H1 (cell line): Measurements from ENCODE around the gene CCBE1. TPM values are rescaled to one million over a fixed set of nuclear protein-coding genes. Genes with fewer than 3 reads are reported as not detected.

Experiments
- CTCF ChIA-PET: fragments of 300-600 bp; sonication (Branson Sonifier 250); formaldehyde crosslinking; loops from one replicate; lab custom pipeline; 2021; ENCODE audit not compliant: partially characterized antibody; lab: Charles Lee
- POLR2A ChIA-PET: fragments of 300-600 bp; sonication (Branson Sonifier 250); formaldehyde crosslinking; loops from one replicate; lab custom pipeline; 2021; ENCODE audit warnings: inconsistent platforms; ENCODE audit not compliant: partially characterized antibody; lab: Charles Lee
- DNase-seq, 2 experiments: peaks; one replicate each; pipeline versions ENCODE4 v3.0.0 to v3.0.0-alpha.2; 2010 to 2022; ENCODE audit warnings: low spot score in 2 of 2, low read depth in 1 of 2, mixed read lengths in 1 of 2
- FAIRE-seq: peaks from 2 replicates; lab custom pipeline; 2011; peaks lifted over from hg19 to GRCh38; lab: Jason Lieb, UNC
- H2AFZ ChIP-seq: 2 replicates; pipeline ENCODE4 v1.8.1; 2012; ENCODE audit warnings: low read length, inconsistent platforms
- H2AK5ac ChIP-seq: 2 replicates; pipeline ENCODE4 v1.6.1; 2013; ENCODE audit warnings: low read depth, low read length
- H2BK120ac ChIP-seq: replicated peaks from 2 replicates; pipeline ENCODE3; 2013; ENCODE audit warnings: low read depth, low read length, inconsistent platforms
- H2BK12ac ChIP-seq: 2 replicates; pipeline ENCODE4 v1.6.1; 2013; ENCODE audit warnings: low read depth, low read length
- H2BK15ac ChIP-seq: 2 replicates; pipeline ENCODE4 v1.6.1; 2013; ENCODE audit warnings: low read length
- H2BK20ac ChIP-seq: 2 replicates; pipeline ENCODE4 v1.6.1; 2013; ENCODE audit warnings: low read length
- H2BK5ac ChIP-seq: 2 replicates; pipeline ENCODE4 v1.6.1; 2013; ENCODE audit warnings: low read depth, low read length
- H3K14ac ChIP-seq: 2 replicates; pipeline ENCODE4 v1.6.1; 2013; ENCODE audit warnings: inconsistent platforms; ENCODE audit not compliant: insufficient read length
- H3K18ac ChIP-seq: 2 replicates; pipeline ENCODE4 v1.6.1; 2013; ENCODE audit warnings: low read length; ENCODE audit errors: extremely low read depth
- H3K23ac ChIP-seq: 2 replicates; pipeline ENCODE4 v1.6.1; 2013; ENCODE audit warnings: inconsistent platforms; ENCODE audit not compliant: insufficient read length
- H3K23me2 ChIP-seq: 2 replicates; pipeline ENCODE4 v1.6.1; 2013; ENCODE audit warnings: low read depth, low read length
- H3K27ac ChIP-seq: 2 replicates; pipeline ENCODE4 v1.6.1; 2011; ENCODE audit warnings: low read depth, low read length, inconsistent platforms
- H3K27me3 ChIP-seq, 4 experiments: replicated peaks in 1 of 4; 1 replicate in 1 of 4; 2 replicates in 3 of 4; pipeline versions ENCODE4 v1.6.1 to v1.8.1; 2011 to 2013; ENCODE audit warnings: low read length in 3 of 4, mild to moderate bottlenecking in 3 of 4, inconsistent platforms in 2 of 4, mixed read lengths in 2 of 4, moderate library complexity in 1 of 4; ENCODE audit not compliant: control insufficient read depth in 3 of 4, insufficient read depth in 3 of 4; ENCODE audit errors: extremely low read depth in 1 of 4
- H3K36me3 ChIP-seq, 4 experiments: 2 replicates each; pipeline versions ENCODE4 v1.6.1 to v1.8.1; 2011 to 2013; ENCODE audit warnings: mild to moderate bottlenecking in 4 of 4, low read length in 3 of 4, moderate library complexity in 2 of 4, control low read depth in 1 of 4, inconsistent platforms in 1 of 4; ENCODE audit not compliant: insufficient read depth in 4 of 4, control insufficient read depth in 2 of 4
- H3K4ac ChIP-seq: replicated peaks from 2 replicates; pipeline ENCODE3; 2013; ENCODE audit warnings: low read length, low read depth, mixed read lengths, inconsistent platforms; ENCODE audit not compliant: insufficient read length
- H3K4me1 ChIP-seq, 4 experiments: replicated peaks in 1 of 4; 1 replicate in 1 of 4; 2 replicates in 3 of 4; pipeline versions ENCODE4 v1.6.1 to v1.8.1; 2011 to 2013; ENCODE audit warnings: low read length in 3 of 4, inconsistent platforms in 2 of 4, mixed read lengths in 1 of 4; ENCODE audit not compliant: insufficient read depth in 4 of 4, control insufficient read depth in 3 of 4
- H3K4me2 ChIP-seq, 2 experiments: 2 replicates each; pipeline versions ENCODE4 v1.6.1 to v1.8.1; 2011 to 2013; ENCODE audit warnings: low read depth in 2 of 2, low read length in 2 of 2, control low read depth in 1 of 2, inconsistent platforms in 1 of 2, mild to moderate bottlenecking in 1 of 2; ENCODE audit not compliant: insufficient read depth in 1 of 2
- H3K4me3 ChIP-seq, 4 experiments: fragments of 200-600, 300-600 bp in 1 of 4; sonication (generic), shearing (Covaris generic), sonication (Bioruptor Twin) in 1 of 4; 2 replicates each; pipeline versions ENCODE4 v1.5.1 to v1.8.1; 2011 to 2016; ENCODE audit warnings: low read length in 4 of 4, low read depth in 3 of 4, control low read depth in 2 of 4, inconsistent platforms in 2 of 4, mild to moderate bottlenecking in 2 of 4, mixed read lengths in 1 of 4, moderate library complexity in 1 of 4; ENCODE audit not compliant: insufficient read depth in 2 of 4; ENCODE audit errors: extremely low read depth in 1 of 4
- H3K56ac ChIP-seq: replicated peaks from 2 replicates; pipeline ENCODE3; 2013; ENCODE audit warnings: low read depth, mild to moderate bottlenecking, mixed read lengths, low read length, inconsistent platforms; ENCODE audit not compliant: insufficient read length
- H3K79me1 ChIP-seq: 2 replicates; pipeline ENCODE4 v1.6.1; 2013; ENCODE audit warnings: low read depth, low read length, control low read depth
- H3K79me2 ChIP-seq, 2 experiments: 2 replicates each; pipeline versions ENCODE4 v1.6.1 to v1.8.1; 2012 to 2013; ENCODE audit warnings: low read length in 2 of 2, mild to moderate bottlenecking in 2 of 2, inconsistent platforms in 1 of 2; ENCODE audit not compliant: insufficient read depth in 2 of 2, control insufficient read depth in 1 of 2
- H3K9ac ChIP-seq, 4 experiments: replicated peaks in 1 of 4; 1 replicate in 1 of 4; 2 replicates in 3 of 4; pipeline versions ENCODE4 v1.6.1 to v1.8.1; 2011 to 2013; ENCODE audit warnings: low read depth in 3 of 4, low read length in 3 of 4, control low read depth in 2 of 4, mild to moderate bottlenecking in 2 of 4, moderate library complexity in 2 of 4, inconsistent platforms in 1 of 4; ENCODE audit errors: extremely low read depth in 1 of 4
- H3K9me3 ChIP-seq, 2 experiments: 2 replicates each; pipeline versions ENCODE4 v1.6.1 to v1.8.1; 2012 to 2013; ENCODE audit warnings: mild to moderate bottlenecking in 2 of 2, moderate library complexity in 2 of 2, control low read depth in 1 of 2, inconsistent platforms in 1 of 2, low read depth in 1 of 2, low read length in 1 of 2, mixed read lengths in 1 of 2; ENCODE audit not compliant: insufficient read depth in 2 of 2
- H4K20me1 ChIP-seq, 2 experiments: replicated peaks in 1 of 2; 2 replicates each; pipeline versions ENCODE3 to v1.8.1; 2011 to 2013; ENCODE audit warnings: inconsistent platforms in 2 of 2, low read length in 2 of 2, mild to moderate bottlenecking in 1 of 2; ENCODE audit not compliant: insufficient read depth in 2 of 2, control insufficient read depth in 1 of 2
- H4K5ac ChIP-seq: 2 replicates; pipeline ENCODE4 v1.6.1; 2013; ENCODE audit warnings: low read length, low read depth, mixed read lengths, inconsistent platforms; ENCODE audit not compliant: insufficient read length
- H4K8ac ChIP-seq: 2 replicates; pipeline ENCODE4 v1.8.0; 2013; ENCODE audit warnings: mild to moderate bottlenecking, moderate library complexity, low read length, inconsistent platforms; ENCODE audit not compliant: insufficient read depth; ENCODE audit errors: extremely low read depth
- H4K91ac ChIP-seq: replicated peaks from 2 replicates; pipeline ENCODE3; 2013; ENCODE audit warnings: low read length, mixed read lengths, inconsistent platforms; ENCODE audit not compliant: insufficient read length
- BACH1 ChIP-seq: IDR thresholded peaks from 2 replicates; pipeline ENCODE4 v1.6.1; 2012; ENCODE audit warnings: low read length, improper control_type of control experiment
- EGR1 ChIP-seq: IDR thresholded peaks from 2 replicates; pipeline ENCODE4 v1.6.1; 2011; ENCODE audit warnings: low read depth, low read length, borderline replicate concordance
- GTF2F1 ChIP-seq: IDR thresholded peaks from 2 replicates; pipeline ENCODE4 v1.6.1; 2012; ENCODE audit warnings: low read depth, low read length, improper control_type of control experiment, borderline replicate concordance
- KDM4A ChIP-seq: IDR thresholded peaks from one replicate; pipeline ENCODE4 v1.7.1; 2012; ENCODE audit warnings: low read depth, mild to moderate bottlenecking, moderate library complexity, low read length, inconsistent platforms; ENCODE audit not compliant: severe bottlenecking
- POLR2A ChIP-seq, 2 experiments: IDR thresholded peaks; 1 replicate in 1 of 2; 2 replicates in 1 of 2; pipeline ENCODE4 v1.6.1; 2011; ENCODE audit warnings: low read depth in 2 of 2, low read length in 2 of 2, mild to moderate bottlenecking in 2 of 2; ENCODE audit errors: control extremely low read depth in 1 of 2
- POU5F1 ChIP-seq: IDR thresholded peaks from 2 replicates; pipeline ENCODE4 v1.6.1; 2011; ENCODE audit warnings: low read depth, mild to moderate bottlenecking, low read length, moderate library complexity
- RFX5 ChIP-seq: IDR thresholded peaks from 2 replicates; pipeline ENCODE4 v1.6.1; 2011; ENCODE audit warnings: low read depth, low read length, improper control_type of control experiment, borderline replicate concordance
- SP1 ChIP-seq: IDR thresholded peaks from 2 replicates; pipeline ENCODE4 v1.6.1; 2011; ENCODE audit warnings: low read depth, low read length
- ZNF274 ChIP-seq: IDR thresholded peaks from 2 replicates; pipeline ENCODE4 v1.7.0; 2012; ENCODE audit warnings: low read length, borderline replicate concordance; ENCODE audit errors: extremely low read depth
- WGBS, 2 experiments: shearing (Covaris generic) in 1 of 2; methylation state at CpG; one replicate each; pipeline versions ENCODE4 v1.1.6 to v1.1.7; 2013 to 2015; ENCODE audit warnings: low lambda C conversion rate in 2 of 2, mixed read lengths in 2 of 2, inconsistent platforms in 1 of 2, low coverage in 1 of 2, missing lambda C conversion rate in 1 of 2; ENCODE audit not compliant: insufficient replicate concordance in 2 of 2, insufficient coverage in 1 of 2, insufficient read length in 1 of 2; ENCODE audit errors: extremely low coverage in 1 of 2, missing lambda C conversion rate in 1 of 2; 5-methylcytosine and 5-hydroxymethylcytosine counted together
- polyA plus RNA-seq, 7 experiments: library from polyadenylated mRNA; depleted of rRNA in 3 of 7; stranded (reverse) in 5 of 7; unstranded in 2 of 7; fragments of >200 nt in 5 of 7; fragments of 200-250 nt in 2 of 7; gene quantifications; 1 replicate in 5 of 7; 2 replicates in 1 of 7; 4 replicates in 1 of 7; pipeline versions ENCODE4 v1.2.1 to v1.2.3, GENCODE V29; 2011 to 2013; ENCODE audit warnings: missing spikeins in 2 of 7, mixed read lengths in 2 of 7
- total RNA-seq: library from RNA; stranded (reverse); fragmentation: NEBNext Ultra II Directional; extraction: Animal tissue kit (Norgen Biotek cat#: 25700); gene quantifications from 2 replicates; pipeline ENCODE4 v1.2.1, GENCODE V29; 2021
- TF ChIP-seq, protein P1 (sequence below): IDR thresholded peaks from 2 replicates; pipeline ENCODE4 v1.6.1; 2011; ENCODE audit warnings: low read length, improper control_type of control experiment
- TF ChIP-seq, protein P2 (sequence below): IDR thresholded peaks from 2 replicates; pipeline ENCODE4 v1.6.1; 2011; ENCODE audit warnings: low read depth, mild to moderate bottlenecking, low read length; ENCODE audit not compliant: insufficient read depth

The CCBE1 gene
- total and polyA plus RNA-seq, 2 of the 8 experiments (the other 6 are each of a cell fraction or from before 2014, with no cell fraction given) = 2.1 to 2.6 TPM

DNA sequence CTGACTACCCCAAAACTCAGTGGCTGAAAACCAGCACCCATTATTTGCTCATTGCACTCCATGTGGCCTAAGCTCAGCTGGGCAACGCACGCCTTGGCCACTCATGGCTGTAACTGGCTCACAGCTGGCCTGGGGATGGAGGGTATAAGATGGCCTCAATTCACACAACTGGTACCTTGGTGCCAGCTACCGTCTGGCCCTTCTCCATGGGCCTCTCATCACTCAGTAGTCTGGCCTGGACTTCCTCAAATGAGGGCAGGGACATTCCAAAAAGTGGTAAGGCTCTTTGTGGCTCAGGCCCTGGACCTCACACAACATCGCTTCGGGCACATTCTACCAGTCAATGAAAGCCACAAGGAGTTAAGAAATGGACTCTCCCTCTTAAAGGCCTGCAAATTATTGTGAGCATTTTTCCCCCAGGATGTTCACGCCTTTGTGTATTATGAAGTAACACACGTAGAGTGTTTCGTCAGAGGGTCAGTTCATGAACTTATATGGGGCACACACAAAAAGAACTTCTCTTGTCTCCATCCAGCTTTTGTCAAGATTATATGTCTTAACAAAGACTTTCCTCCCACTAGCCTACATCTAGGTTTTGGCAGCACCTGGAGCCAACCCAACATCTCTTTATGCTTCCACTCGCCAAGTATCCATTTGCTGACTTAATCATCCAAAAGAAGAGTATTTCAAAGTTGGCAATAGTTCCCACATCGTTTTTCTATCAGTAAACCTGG lies 145.2 kb downstream of the CCBE1 start:
- no peaks in the 10 kb centered on the region for H3K27me3 ChIP-seq
- no peak overlapping the region for H2BK12ac ChIP-seq
- DNase-seq = no peak
- no peak overlapping the region for H3K23ac ChIP-seq
- no peaks in the 10 kb centered on the region for H4K20me1 ChIP-seq
- no peak overlapping the region for H3K27ac ChIP-seq
- peaks cover 2 to 20% (median 9%) of the 10 kb centered on the region in 4 experiments; a peak in 6 of 7 replicates for H3K4me1 ChIP-seq
- ChIA-PET CTCF (no interaction called here), POLR2A (no interaction called here)
- H2AK5ac ChIP-seq = no peak overlapping the region
- no peak overlapping the region for H3K4me3 ChIP-seq
- no peaks in the 10 kb centered on the region for H3K79me2 ChIP-seq
- H3K36me3 ChIP-seq = no peaks in the 10 kb centered on the region
- no peak for FAIRE-seq
- no peak overlapping the region for H2BK20ac ChIP-seq
- H2BK5ac ChIP-seq = no peak overlapping the region
- no peak overlapping the region for H2BK120ac ChIP-seq
- no peak overlapping the region for H3K4me2 ChIP-seq
- H3K56ac ChIP-seq = no peak overlapping the region
- H3K79me1 ChIP-seq = no peaks in the 10 kb centered on the region
- no peaks in the 10 kb centered on the region for H3K23me2 ChIP-seq
- H4K5ac ChIP-seq = no peak overlapping the region
- 87% methylated on average over 10 of the region's 10 CpGs; no CpG with 5 or more reads in 1 of the 2 experiments for WGBS, 2 experiments
- no peak overlapping the region for H4K91ac ChIP-seq
- no peak overlapping the region for H3K18ac ChIP-seq
- no peak overlapping the region for H2AFZ ChIP-seq
- H3K9ac ChIP-seq = no peak overlapping the region
- H3K4ac ChIP-seq = no peak overlapping the region
- H2BK15ac ChIP-seq = no peak overlapping the region
- H3K14ac ChIP-seq = no peak overlapping the region
- peaks cover 0 to 2% of the 10 kb centered on the region in 2 experiments; a peak in 1 of 4 replicates for H3K9me3 ChIP-seq
- H4K8ac ChIP-seq = no peak overlapping the region
- TF ChIP-seq, protein P1, sequence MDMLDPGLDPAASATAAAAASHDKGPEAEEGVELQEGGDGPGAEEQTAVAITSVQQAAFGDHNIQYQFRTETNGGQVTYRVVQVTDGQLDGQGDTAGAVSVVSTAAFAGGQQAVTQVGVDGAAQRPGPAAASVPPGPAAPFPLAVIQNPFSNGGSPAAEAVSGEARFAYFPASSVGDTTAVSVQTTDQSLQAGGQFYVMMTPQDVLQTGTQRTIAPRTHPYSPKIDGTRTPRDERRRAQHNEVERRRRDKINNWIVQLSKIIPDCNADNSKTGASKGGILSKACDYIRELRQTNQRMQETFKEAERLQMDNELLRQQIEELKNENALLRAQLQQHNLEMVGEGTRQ = no peak
- TF ChIP-seq GTF2F1 (no peak), SP1 (no peak), ZNF274 (no peak), BACH1 (no peak), POU5F1 (no peak), KDM4A (no peak), POLR2A (IDR thresholded peaks at IDR 0.05; ENCODE audit: control extremely low read depth in 1 of 2, low read depth in 2 of 2, low read length in 2 of 2) (no peak), EGR1 (no peak), RFX5 (no peak)
- TF ChIP-seq, protein P2, sequence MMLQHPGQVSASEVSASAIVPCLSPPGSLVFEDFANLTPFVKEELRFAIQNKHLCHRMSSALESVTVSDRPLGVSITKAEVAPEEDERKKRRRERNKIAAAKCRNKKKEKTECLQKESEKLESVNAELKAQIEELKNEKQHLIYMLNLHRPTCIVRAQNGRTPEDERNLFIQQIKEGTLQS = no peak
